Urinary bladder (tissue), 4 donors: ENCODE measurements around the gene OSR1. TPM values are rescaled to one million over a fixed set of nuclear protein-coding genes. Genes with fewer than 3 reads are reported as not detected.
"Not testable (repeated sequence)": the region's sequence is repeated elsewhere in the genome, so short reads cannot be mapped to it uniquely, and the experiment has no call there.

Source experiments
- DNase-seq: peaks from one replicate; pipeline ENCODE4 v3.0.0-alpha.2; 2015; ENCODE audit errors: extremely low spot score
- H3K27ac ChIP-seq: one replicate; pipeline ENCODE4 v1.5.1; 2013; ENCODE audit warnings: low read depth, mild to moderate bottlenecking, moderate library complexity
- H3K36me3 ChIP-seq: one replicate; pipeline ENCODE4 v1.6.1; 2013; ENCODE audit warnings: mild to moderate bottlenecking, moderate library complexity; ENCODE audit not compliant: insufficient read depth
- H3K4me1 ChIP-seq: one replicate; pipeline ENCODE4 v1.6.1; 2013; ENCODE audit warnings: mild to moderate bottlenecking, moderate library complexity; ENCODE audit not compliant: insufficient read depth
- H3K4me3 ChIP-seq: one replicate; pipeline ENCODE4 v1.5.1; 2013; ENCODE audit warnings: low read depth, low read length
- WGBS: extraction: QIAGEN DNeasy Blood & Tissue Kit; methylation state at CpG from one replicate; pipeline ENCODE4 v1.1.7; 2013; 5-methylcytosine and 5-hydroxymethylcytosine counted together
- polyA plus RNA-seq: library from polyadenylated mRNA; stranded (reverse); fragments of 200-250 nt; gene quantifications from one replicate; pipeline ENCODE4 v1.2.3, GENCODE V29; 2013
- total RNA-seq: library from RNA; depleted of rRNA; stranded (reverse); fragments of >200 nt; gene quantifications from one replicate; pipeline ENCODE4 v1.2.3, GENCODE V29; 2014
- donor health status: healthy with polysubstance abuse.
- donor health status: healthy.

Gene OSR1
- 93.7 TPM for total RNA-seq
- 144 TPM for polyA plus RNA-seq

DNA sequence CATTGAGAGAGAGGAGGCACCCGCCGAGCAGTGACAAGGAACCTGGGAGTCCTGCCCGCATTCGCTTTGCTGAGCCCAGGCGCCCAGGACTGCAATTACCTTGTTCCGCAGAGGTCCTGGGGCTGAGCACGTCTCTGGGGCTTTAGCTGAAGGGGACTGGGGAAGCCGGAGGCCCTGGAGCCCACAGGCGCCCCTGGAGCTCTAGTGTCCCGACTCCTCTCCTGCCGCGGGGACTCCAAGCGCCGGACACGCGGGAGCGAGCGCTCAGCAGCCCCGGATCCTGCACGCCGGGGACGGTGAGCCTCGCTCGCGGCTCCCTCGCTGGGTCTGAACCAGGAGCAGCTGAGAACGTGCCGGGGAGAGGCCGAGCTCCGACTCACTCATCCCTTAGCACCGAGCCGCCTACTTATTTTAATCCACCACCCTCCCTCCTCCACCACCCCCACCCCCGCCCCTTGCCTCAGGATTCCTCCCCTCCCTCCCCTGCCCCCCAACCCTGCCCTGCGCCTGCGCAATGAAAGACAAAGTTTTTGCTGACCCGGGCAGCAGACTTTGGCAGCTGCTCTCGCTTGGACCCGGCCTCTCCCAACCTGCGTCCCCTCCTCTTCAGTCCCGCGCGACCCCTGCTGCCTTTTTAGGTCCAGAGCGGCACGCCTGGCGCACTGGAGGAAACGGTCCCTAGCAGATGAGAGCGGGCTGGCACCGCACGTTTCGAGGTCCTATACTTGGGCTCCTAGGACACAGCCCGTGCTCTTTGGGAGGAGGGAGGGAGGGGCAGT is at the start of gene OSR1:
Gene OSR1, minus strand, starts transcription at position 382 of the 779 bp plus-strand sequence. CDS start 4,818 bp downstream, outside the sequence.
- Histone ChIP-seq H3K27ac (peak within 1 kb of the TSS; percentile 82), H3K36me3 (no peaks in the 10 kb centered on the region), H3K4me3 (peak within 1 kb of the TSS; percentile 75), H3K4me1 (no peaks in the 10 kb centered on the region)
- under 1% methylated on average over 51 of the region's 51 CpGs for WGBS
- DNase-seq = peak; percentile 77

DNA sequence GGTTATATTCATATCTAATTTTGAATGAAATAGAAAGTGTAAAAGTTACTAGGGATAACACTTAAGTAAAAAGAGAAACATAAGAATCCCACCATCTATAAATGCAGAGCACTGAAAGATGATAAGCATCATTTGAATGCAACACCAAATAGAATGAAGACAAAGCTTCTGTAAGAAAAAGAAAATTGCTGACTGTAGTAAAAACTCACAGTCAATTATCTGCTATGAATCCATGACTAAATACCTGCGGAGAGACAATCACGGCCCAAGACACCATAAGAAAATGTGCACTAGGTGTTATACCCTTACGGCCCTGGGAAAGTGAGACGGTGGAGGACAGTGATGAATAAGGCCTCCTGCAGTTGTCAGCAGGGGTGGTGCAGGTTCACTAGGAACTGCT is 45.4 kb upstream of the OSR1 start:
- no peak for DNase-seq
- Histone ChIP-seq H3K36me3 (no peaks in the 10 kb centered on the region), H3K4me1 (no peaks in the 10 kb centered on the region), H3K27ac (no peak overlapping the region), H3K4me3 (no peak overlapping the region)
- 94% methylated on average over 4 of the region's 4 CpGs for WGBS

DNA sequence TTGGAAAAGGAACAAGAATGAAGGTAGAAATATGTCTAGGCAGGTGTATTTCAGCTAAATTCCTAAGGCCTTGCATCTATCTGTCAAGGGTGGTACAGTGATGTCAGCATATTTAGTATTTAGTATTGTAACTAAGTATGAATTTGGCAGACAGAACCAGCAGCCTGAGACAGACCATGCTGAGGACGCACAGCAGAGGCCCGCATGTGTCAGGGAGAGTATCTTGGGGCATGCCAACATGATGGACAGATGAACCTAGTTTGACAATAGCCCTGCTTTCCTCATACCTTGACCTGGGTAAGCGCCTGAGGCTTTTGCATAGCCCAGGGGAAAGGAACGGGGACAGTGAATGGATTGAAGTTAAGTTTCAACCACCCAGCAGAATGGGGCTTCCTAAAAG is 33.8 kb upstream of the OSR1 start:
- H3K36me3 ChIP-seq = no peaks in the 10 kb centered on the region
- DNase-seq = no peak
- H3K4me1 ChIP-seq = no peaks in the 10 kb centered on the region
- H3K4me3 ChIP-seq = no peak overlapping the region
- no peak overlapping the region for H3K27ac ChIP-seq
- WGBS = 97% methylated on average over 4 of the region's 4 CpGs

DNA sequence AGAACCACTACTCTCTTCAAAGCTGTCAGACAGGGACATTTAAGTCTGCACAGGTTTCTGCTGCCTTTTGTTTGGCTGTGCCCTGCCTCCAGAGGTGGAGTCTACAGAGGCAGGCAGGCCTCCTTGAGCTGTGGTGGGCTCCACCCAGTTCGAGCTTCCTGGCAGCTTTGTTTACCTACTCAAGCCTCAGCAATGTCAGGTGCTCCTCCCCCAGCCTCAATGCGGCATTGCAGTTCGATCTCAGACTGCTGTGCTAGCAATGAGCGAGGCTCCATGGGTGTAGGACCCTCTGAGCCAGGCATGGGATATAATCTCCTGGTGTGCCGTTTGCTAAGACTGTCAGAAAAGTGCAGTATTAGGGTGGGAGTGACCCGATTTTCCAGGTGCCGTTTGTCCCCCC is 31.0 kb upstream of the OSR1 start:
- not testable (repeated sequence) for DNase-seq, H3K36me3 ChIP-seq, H3K27ac ChIP-seq, H3K4me3 ChIP-seq, H3K4me1 ChIP-seq
- WGBS = 93% methylated on average over 7 of the region's 7 CpGs

DNA sequence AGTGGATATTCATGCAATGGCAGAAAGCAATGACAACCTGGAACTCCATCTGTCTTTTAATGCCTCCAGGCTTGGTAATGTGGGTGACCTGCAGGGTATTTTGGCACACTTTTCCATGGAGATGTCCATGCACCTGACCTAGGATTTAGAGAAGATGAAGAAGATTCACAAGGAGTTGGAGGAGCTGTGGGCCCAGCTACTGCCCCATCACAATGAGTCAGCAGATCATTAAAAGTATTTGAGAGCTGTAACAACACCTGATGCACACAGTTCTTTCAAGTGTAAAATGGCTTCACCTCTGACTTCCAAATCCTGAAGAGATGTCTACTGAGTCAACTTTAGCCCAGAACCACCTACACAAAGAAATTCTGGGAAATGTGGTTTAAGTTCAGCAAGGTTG is 22.1 kb upstream of the OSR1 start:
- H3K27ac ChIP-seq = no peak overlapping the region
- no peak for DNase-seq
- H3K4me1 ChIP-seq = no peaks in the 10 kb centered on the region

DNA sequence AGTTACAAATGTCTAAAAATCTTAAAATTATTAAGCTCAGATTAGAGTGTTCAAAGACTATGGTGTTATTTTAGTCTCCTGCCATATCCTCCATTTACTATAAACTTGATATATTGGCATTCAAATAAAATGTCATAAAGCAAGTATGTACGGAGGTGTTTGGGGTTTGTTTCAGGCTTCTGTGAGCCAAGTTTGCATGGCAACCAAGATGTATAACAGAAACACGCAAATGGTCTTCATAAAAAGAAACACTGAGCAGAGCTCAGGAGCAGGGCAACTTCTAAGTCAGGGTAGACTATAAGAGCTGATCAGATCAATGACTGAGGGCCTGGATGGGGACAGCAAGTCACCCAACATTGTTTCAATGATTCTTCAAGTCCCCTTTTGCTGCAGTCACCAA is 20.5 kb upstream of the OSR1 start:
- H3K4me1 ChIP-seq = no peaks in the 10 kb centered on the region
- 44% methylated on average over 2 of the region's 2 CpGs for WGBS
- H3K36me3 ChIP-seq = no peaks in the 10 kb centered on the region
- no peak overlapping the region for H3K4me3 ChIP-seq
- no peak overlapping the region for H3K27ac ChIP-seq
- no peak for DNase-seq

More for the DNA sequence above, 22.1 kb upstream of the OSR1 start:
- Histone ChIP-seq H3K36me3 (no peaks in the 10 kb centered on the region), H3K4me3 (no peak overlapping the region)

DNA sequence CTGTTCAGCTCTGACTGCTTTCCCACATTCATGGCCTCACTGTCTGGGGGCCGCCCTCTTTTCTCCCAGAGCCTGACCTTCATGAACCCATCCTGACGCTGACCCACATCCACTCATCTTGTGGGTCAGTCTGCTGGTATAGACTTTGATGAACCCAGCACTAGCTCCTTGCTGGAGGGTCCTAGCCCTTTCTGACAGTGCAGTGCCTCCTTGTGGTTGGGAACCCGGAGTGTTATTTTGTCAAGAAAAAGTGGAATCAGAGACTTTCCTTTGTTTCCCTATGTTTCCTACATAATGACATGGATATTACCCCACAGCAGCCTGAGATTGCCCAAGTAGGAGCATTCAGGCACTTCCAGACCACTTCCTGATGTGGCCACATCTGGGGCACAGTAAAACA is 19.3 kb upstream of the OSR1 start:
- no peak for DNase-seq

DNA sequence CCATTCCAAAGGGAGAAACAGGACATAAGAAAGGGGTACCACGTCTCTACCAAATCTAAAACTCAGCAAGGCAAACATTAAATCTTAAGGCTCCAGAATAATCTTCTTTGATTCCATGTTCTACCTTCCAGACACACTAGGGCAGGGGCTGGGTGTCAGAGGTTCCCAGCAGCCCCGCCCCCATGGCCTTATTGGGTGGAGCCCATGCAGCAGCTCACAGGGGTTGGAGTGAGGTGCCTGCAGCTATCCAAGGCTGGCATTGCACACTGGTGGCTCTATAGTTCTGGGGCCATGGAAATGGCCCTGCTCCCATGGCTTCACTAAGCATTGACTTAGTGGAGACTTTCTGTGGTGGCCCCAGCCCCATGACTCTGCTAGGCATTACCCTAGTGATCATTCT is 14.9 kb upstream of the OSR1 start:
- H3K36me3 ChIP-seq = no peaks in the 10 kb centered on the region
- DNase-seq = no peak

More for the DNA sequence above, 19.3 kb upstream of the OSR1 start:
- Histone ChIP-seq H3K4me3 (no peak overlapping the region), H3K27ac (no peak overlapping the region), H3K4me1 (no peaks in the 10 kb centered on the region), H3K36me3 (no peaks in the 10 kb centered on the region)
- 95% methylated on average over 3 of the region's 3 CpGs for WGBS

DNA sequence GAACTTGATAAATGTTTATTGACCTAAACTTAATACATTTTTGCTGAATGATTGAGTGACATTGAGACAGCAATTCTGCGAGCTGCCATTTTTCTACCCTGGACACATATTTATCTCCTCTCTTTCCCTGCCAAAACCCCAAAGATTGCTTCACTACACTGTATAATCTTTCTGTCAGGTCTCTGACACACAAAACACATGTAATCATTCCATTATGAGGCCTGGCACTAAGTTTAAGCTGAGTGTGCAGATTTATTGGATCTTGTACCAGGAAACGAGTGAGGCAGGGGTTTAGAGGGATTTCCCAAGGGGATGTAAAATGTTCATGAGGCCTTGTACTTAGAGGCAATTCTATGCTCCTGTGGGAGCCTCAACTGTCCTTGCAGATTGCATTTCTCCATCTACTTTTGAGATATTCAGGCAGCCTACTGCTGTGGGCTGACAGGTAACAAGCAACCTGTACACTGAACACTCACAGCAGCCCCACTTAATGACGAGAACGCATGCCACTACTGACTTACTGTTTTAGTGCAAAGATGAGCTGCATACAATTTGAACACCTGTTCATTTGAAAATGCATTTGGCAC is 13.7 kb upstream of the OSR1 start:
- DNase-seq = no peak
- Histone ChIP-seq H3K27ac (no peak overlapping the region), H3K4me1 (no peaks in the 10 kb centered on the region), H3K4me3 (no peak overlapping the region), H3K36me3 (no peaks in the 10 kb centered on the region)
- whole genome bisulfite sequencing = 78% methylated on average over 4 of the region's 4 CpGs

More for the DNA sequence above, 14.9 kb upstream of the OSR1 start:
- 94% methylated on average over 2 of the region's 2 CpGs for WGBS
- H3K4me3 ChIP-seq = no peak overlapping the region
- no peaks in the 10 kb centered on the region for H3K4me1 ChIP-seq
- H3K27ac ChIP-seq = no peak overlapping the region

DNA sequence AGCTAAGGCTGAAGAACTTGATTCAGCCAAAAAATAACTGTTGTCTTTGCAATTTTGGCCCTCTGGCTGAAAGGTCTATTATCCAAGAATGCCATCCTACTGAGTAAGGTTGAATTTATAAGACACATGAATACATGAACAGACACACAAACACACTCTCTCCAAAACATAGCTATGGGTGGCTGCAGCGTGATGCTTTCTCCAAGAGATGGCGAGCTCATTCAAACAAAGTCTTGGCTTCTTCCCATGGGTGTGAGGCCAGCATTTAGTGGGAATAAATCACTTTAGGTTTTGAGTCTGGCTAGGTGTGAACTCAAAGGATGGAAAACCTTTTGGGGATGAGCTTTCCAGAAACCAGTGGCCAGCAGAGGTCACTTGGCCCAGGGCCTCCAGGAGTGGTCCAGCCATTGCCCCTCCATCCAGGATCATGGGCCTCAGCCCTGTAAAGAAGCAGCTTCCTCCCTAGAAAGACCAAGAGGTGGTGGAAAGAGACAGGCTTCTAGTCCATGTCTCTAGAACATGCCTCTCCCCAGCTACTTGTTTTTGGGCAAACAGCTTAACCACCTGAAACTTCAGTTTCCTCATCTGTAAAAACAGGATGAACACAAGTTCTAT is 11.0 kb upstream of the OSR1 start:
- Histone ChIP-seq H3K4me1 (no peaks in the 10 kb centered on the region), H3K4me3 (no peak overlapping the region), H3K36me3 (no peaks in the 10 kb centered on the region), H3K27ac (no peak overlapping the region)
- DNase-seq = no peak
- WGBS = 90% methylated on average over 2 of the region's 2 CpGs

DNA sequence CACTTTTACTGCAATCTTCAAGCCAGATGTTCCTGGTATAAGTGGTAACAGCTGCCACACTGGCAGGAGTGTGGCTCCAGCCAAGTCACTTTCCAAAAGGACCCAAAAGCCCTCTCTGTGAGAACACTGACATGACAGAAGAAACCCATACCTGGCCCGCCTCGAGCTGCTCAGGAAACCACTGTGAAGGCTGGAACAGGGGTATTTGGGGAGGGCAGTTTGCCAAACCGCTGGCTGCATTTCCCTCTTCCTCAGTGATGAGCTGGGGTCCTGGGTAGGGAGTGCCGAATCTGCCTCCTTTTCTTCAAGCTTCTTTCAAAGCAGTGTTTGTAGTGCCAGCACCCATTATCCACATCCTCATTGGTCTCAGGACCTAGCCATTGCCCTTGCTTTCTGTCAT is 10.3 kb upstream of the OSR1 start:
- 87% methylated on average over 4 of the region's 4 CpGs for WGBS
- DNase-seq = no peak
- Histone ChIP-seq H3K36me3 (no peaks in the 10 kb centered on the region), H3K4me3 (no peak overlapping the region), H3K4me1 (no peaks in the 10 kb centered on the region), H3K27ac (no peak overlapping the region)

DNA sequence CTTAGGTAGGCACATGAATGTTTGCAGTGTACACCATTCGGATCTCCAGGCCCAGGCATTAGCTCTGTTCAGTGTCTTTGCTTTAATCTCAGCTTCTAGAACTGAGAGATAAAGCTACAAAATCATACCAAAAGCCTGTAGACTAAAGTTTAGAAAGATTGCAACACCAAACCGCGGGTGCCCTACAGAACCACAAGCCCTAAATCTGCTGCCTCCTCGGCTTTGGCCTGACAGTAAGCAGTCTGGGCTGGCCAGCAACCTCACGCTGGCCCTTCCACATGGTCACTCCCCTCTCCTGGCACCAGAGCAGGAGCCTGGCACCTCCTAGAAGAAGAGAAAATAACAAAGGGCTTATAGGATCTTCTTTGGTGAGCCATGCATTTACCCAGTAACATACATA is 8.9 kb upstream of the OSR1 start:
- no peak overlapping the region for H3K27ac ChIP-seq
- no peak for DNase-seq
- 55% methylated on average over 5 of the region's 5 CpGs for WGBS
- H3K4me3 ChIP-seq = no peak overlapping the region
- no peaks in the 10 kb centered on the region for H3K4me1 ChIP-seq
- no peaks in the 10 kb centered on the region for H3K36me3 ChIP-seq

DNA sequence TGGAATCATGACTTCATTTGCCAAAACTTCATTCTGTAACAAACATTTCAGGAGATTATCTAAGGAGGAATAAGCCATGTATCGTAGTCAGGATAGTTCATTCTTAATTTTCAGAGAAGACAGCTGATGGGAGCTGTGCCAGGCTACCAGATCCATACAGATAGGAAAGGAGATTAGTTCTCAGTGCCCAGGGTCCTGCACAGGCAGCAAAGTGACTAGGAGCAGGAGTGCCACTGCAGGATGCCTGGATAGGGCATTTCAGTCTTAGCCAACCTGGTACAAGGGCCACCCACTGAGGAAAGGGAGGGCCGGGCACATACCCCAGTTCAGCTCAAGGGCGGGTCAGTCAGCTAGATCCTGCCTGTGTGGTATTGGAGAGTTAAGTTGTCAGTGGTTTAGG is 6.7 kb upstream of the OSR1 start:
- 73% methylated on average over 3 of the region's 3 CpGs for WGBS

DNA sequence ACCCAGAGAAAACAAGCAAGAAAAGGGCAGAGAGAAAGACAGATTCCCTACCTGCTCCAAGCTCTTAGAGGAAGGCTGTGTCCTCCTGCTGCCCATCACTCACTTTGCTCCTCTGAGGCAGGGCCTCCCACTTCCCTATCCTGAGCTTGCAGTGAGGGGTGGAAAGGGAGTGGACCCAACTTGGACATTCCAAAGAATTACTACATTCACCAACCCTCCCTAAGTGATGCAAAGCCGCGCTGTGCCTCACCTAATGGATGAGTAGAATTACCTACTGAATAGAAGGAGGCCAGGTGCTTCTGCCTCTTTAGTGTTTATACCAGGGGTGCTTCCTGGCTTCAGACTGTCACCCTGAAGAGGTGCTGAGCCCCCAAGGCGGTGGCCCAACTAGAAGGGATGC is 5.6 kb upstream of the OSR1 start:
- Histone ChIP-seq H3K4me3 (no peak overlapping the region), H3K4me1 (no peaks in the 10 kb centered on the region), H3K27ac (no peak overlapping the region), H3K36me3 (no peaks in the 10 kb centered on the region)
- WGBS = 78% methylated on average over 3 of the region's 3 CpGs
- no peak for DNase-seq

More for the DNA sequence above, 6.7 kb upstream of the OSR1 start:
- Histone ChIP-seq H3K36me3 (no peaks in the 10 kb centered on the region), H3K4me1 (no peaks in the 10 kb centered on the region), H3K27ac (no peak overlapping the region), H3K4me3 (no peak overlapping the region)
- DNase-seq = no peak
